ENCODE measurements around the gene DNPH1.

GRCh38 chr6:43186706-43187105 lies 42.6 kb downstream of the DNPH1 start:
- TF ChIP-seq CTCF (IDR thresholded peaks at IDR 0.05; ENCODE audit: low read length), result no peak
- no peak for TF ChIP-seq EZH2 (IDR thresholded peaks at IDR 0.05; ENCODE audit: borderline replicate concordance, low read length)

All from OCI-LY1 (cell line).